GOT3 (cell line): ENCODE data around the gene ASTN2.

ENCODE experiments used
- DNase-seq: peaks from one replicate; lab custom pipeline; 2025; ENCODE audit warnings: mixed read lengths; lab: John Stamatoyannopoulos, UW

ASTN2 gene

GRCh38 chr9:117014061-117014460 is 400.8 kb downstream of the ASTN2 start:
- no peak for DNase-seq

DNA sequence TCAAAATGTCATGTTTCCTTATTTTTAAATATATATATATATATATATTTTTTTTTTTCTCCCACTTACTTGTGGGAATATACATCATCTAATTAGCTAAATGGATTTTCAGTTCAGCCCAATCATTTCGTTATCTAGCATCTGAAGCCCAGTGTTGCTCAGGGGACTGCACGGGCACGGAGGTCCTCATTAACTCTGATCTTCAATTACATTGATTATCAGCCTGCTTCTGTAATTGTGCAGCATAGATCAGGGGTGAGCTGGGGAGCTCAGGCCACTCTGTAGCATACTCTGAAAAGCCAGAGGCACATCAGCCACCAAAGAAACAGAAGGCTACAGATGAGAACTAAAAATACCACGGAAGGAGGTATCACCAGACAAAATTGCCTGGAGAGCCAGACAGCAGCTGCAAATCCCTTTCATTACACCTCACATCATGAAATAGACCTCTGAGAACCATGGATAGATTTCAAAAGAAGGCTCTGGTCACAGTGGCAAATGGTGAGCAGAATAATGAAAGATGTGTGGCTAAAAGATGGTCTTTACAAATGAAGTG is 401.3 kb downstream of the ASTN2 start:
- DNase-seq, result no peak

- no peak for DNase-seq
Observed at GRCh38 chr9:117010061-117010460, 404.8 kb downstream of the ASTN2 start.

DNA sequence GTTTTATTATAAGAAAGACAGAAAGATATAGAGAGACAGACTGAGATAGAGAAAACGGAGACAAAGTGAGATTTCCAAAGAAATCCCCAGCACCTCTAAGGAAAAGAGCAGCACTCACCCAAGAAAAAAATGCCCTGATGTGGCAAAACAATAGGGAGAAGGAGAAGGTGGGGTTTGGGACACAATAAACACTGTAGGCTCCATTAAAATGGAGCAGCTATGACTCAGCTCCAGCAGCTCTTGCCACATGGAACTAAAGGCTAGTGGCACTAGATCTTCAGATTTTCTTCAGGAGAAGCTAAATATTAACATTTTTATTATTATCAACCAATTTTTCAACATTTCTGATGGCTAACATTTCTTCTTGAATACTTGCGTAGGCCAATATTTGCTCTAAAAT is 406.0 kb downstream of the ASTN2 start:
- no peak for DNase-seq

- DNase-seq, result no peak
Observed at GRCh38 chr9:117008461-117008860, 406.4 kb downstream of the ASTN2 start.

DNA sequence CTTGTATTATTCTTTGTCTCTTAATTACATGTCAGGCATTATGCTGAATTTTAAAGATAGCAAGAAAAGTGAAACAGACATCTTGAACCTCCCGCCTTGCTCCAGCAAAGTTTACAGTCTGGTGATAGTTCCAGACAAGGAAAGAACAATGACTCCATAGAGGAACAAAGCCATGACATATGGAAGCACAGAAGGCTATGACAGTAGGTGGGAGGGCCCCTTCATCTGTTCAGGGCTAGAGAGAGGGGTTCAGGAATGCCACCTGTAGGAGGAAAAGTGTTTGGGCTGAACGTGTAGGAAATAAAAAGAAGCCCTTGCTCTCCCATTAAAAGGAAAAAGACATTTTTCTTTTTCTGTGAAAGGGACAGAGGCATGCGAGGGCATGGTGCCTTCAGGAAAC is 412.2 kb downstream of the ASTN2 start:
- DNase-seq, result no peak

DNA sequence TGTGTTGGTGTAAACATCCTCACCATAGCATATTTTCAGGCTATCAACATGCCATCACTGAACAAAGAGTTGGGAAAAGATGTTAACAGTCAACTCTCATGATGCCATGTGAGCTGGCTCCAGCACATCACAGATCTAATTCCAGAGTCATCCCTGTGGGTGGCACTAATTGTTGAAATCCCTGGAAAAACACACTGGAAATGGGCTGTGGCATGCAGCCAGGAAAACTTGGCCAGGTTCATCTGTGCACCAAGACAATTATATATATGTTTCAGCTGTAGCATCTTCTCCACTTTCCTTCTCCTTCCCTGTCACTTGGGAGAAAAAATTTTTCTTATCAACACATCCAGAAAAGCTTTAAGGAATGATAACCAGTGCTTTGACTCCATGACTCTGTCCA is 414.0 kb downstream of the ASTN2 start:
- DNase-seq, result no peak

GRCh38 chr9:117000196-117000723 is 414.6 kb downstream of the ASTN2 start:
- DNase-seq, result no peak

GRCh38 chr9:116998305-116998704 is 416.6 kb downstream of the ASTN2 start:
- DNase-seq, result no peak

DNA sequence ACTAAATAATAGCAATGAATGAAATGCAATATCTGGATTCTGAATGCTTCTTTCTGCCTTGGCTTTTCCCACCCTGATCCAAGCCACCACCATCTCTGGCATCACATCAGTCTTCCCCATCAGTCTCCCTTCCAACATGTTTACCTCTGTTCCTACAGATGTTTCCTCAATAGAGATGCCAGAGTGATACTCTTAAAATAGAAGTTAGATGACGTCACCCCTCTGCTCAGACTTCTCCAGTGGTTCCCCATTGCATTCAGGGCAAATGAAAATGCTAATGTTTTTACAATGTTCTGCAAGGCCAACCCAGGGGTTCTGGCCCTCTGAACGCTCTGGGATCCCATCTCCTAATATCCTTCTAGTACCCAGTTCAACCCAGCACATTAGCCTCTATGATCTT is 422.0 kb downstream of the ASTN2 start:
- no peak for DNase-seq

- no peak for DNase-seq
Observed at GRCh38 chr9:116991051-116991450, 423.8 kb downstream of the ASTN2 start.

- no peak for DNase-seq
Observed at GRCh38 chr9:116990592-116990991, 424.3 kb downstream of the ASTN2 start.

GRCh38 chr9:116987721-116988485 is 427.0 kb downstream of the ASTN2 start:
- DNase-seq, result no peak

GRCh38 chr9:116986015-116986414 is 428.8 kb downstream of the ASTN2 start:
- no peak for DNase-seq

GRCh38 chr9:116985596-116985995 is 429.3 kb downstream of the ASTN2 start:
- no peak for DNase-seq

- no peak for DNase-seq
Observed at GRCh38 chr9:116984111-116984510, 430.7 kb downstream of the ASTN2 start.

- DNase-seq, result no peak
Observed at GRCh38 chr9:116980582-116981120, 434.2 kb downstream of the ASTN2 start.

DNA sequence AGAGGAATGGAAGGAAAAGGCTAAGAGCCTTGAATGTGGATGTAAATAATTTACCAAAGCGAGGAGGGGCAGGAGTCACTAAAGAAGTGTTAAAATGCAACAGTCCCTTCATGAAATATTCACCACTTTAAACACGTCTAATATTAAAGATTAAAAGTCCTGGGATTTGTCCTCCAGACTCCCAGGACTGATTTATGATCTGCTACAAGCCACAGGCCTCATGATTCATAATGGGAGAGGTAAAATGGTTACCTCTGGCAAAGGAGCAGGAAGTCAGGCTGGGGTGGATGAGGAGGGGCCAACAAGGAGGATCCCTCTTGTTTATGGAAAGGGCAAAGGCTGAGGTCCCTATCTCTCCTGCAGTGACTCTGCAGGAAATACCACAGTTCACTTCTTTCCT is 435.4 kb downstream of the ASTN2 start:
- no peak for DNase-seq

DNA sequence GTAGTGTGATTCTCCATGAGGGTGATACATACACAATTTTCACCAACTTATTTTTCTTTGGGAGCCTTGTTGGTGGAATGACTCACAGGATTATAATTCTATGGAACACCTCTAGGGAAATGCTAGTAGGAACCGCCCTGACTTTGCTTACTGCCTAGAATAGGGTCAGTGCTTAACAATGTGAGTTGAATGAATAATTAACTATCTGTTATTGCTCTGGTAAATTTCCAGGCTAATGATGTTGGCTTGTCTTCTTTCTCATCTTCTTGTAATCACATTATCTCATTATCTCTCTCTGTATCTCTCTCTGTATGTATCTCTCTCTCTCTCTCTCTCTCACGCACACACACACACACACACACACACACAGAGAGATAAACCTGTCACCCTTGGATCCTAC is 436.7 kb downstream of the ASTN2 start:
- no peak for DNase-seq

GRCh38 chr9:116975126-116975525 is 439.7 kb downstream of the ASTN2 start:
- no peak for DNase-seq

DNA sequence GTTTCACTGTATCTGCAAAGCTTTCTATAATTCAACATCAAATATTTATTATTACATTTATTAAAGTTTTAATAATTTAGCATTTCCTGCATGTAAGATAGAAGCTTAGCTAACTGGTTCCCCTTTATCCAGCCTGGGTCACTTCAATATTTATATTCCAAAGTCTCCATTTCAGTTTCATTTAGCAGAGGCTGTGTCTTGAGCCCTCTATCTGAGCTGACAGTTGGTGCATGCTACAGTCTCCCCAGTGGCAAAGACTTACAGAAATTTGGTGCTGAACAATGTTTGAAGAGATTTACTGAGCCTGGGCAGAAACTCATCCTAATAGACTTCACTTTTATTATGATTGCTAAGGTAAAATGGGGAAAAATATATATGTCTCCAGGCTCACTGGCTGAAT is 448.7 kb downstream of the ASTN2 start:
- DNase-seq, result no peak

- DNase-seq, result no peak
Observed at GRCh38 chr9:116964258-116964657, 450.6 kb downstream of the ASTN2 start.

DNA sequence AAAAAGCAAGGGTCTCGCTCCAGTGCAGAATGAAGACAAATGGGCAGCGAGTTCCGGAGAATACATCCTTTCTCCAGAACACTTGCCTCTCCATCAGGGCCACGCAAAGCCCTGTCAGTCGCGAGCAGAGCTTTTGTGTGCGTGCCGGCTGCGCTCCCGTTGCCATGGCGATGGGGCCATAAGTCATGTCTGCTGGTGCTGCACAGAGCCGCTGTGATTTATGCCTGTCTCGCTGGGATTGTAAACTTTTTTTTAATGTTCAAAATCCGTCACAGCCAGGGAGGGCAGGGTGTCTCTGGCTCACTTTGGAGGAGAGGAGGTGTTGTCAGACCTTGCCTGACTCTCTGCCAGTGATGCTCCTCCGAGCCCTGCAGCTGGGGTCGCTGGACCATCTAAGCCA is 455.0 kb downstream of the ASTN2 start:
- no peak for DNase-seq
